H1 (cell line): ENCODE measurements around the gene SLC26A1. TPM values are rescaled to one million over a fixed set of nuclear protein-coding genes. Genes with fewer than 3 reads are reported as not detected.

Experiments
- CTCF ChIA-PET: fragments of 300-600 bp; sonication (Branson Sonifier 250); formaldehyde crosslinking; loops from one replicate; lab custom pipeline; 2021; ENCODE audit not compliant: partially characterized antibody; lab: Charles Lee
- POLR2A ChIA-PET: fragments of 300-600 bp; sonication (Branson Sonifier 250); formaldehyde crosslinking; loops from one replicate; lab custom pipeline; 2021; ENCODE audit warnings: inconsistent platforms; ENCODE audit not compliant: partially characterized antibody; lab: Charles Lee
- DNase-seq, 2 experiments: peaks; one replicate each; pipeline versions ENCODE4 v3.0.0 to v3.0.0-alpha.2; 2010 to 2022; ENCODE audit warnings: low spot score in 2 of 2, low read depth in 1 of 2, mixed read lengths in 1 of 2
- FAIRE-seq: peaks from 2 replicates; lab custom pipeline; 2011; peaks lifted over from hg19 to GRCh38; lab: Jason Lieb, UNC
- H2AFZ ChIP-seq: 2 replicates; pipeline ENCODE4 v1.8.1; 2012; ENCODE audit warnings: low read length, inconsistent platforms
- H2AK5ac ChIP-seq: 2 replicates; pipeline ENCODE4 v1.6.1; 2013; ENCODE audit warnings: low read depth, low read length
- H2BK120ac ChIP-seq: replicated peaks from 2 replicates; pipeline ENCODE3; 2013; ENCODE audit warnings: low read depth, low read length, inconsistent platforms
- H2BK12ac ChIP-seq: 2 replicates; pipeline ENCODE4 v1.6.1; 2013; ENCODE audit warnings: low read depth, low read length
- H2BK15ac ChIP-seq: 2 replicates; pipeline ENCODE4 v1.6.1; 2013; ENCODE audit warnings: low read length
- H2BK20ac ChIP-seq: 2 replicates; pipeline ENCODE4 v1.6.1; 2013; ENCODE audit warnings: low read length
- H2BK5ac ChIP-seq: 2 replicates; pipeline ENCODE4 v1.6.1; 2013; ENCODE audit warnings: low read depth, low read length
- H3K14ac ChIP-seq: 2 replicates; pipeline ENCODE4 v1.6.1; 2013; ENCODE audit warnings: inconsistent platforms; ENCODE audit not compliant: insufficient read length
- H3K18ac ChIP-seq: 2 replicates; pipeline ENCODE4 v1.6.1; 2013; ENCODE audit warnings: low read length; ENCODE audit errors: extremely low read depth
- H3K23ac ChIP-seq: 2 replicates; pipeline ENCODE4 v1.6.1; 2013; ENCODE audit warnings: inconsistent platforms; ENCODE audit not compliant: insufficient read length
- H3K23me2 ChIP-seq: 2 replicates; pipeline ENCODE4 v1.6.1; 2013; ENCODE audit warnings: low read depth, low read length
- H3K27ac ChIP-seq: 2 replicates; pipeline ENCODE4 v1.6.1; 2011; ENCODE audit warnings: low read depth, low read length, inconsistent platforms
- H3K27me3 ChIP-seq, 4 experiments: replicated peaks in 1 of 4; 1 replicate in 1 of 4; 2 replicates in 3 of 4; pipeline versions ENCODE4 v1.6.1 to v1.8.1; 2011 to 2013; ENCODE audit warnings: low read length in 3 of 4, mild to moderate bottlenecking in 3 of 4, inconsistent platforms in 2 of 4, mixed read lengths in 2 of 4, moderate library complexity in 1 of 4; ENCODE audit not compliant: control insufficient read depth in 3 of 4, insufficient read depth in 3 of 4; ENCODE audit errors: extremely low read depth in 1 of 4
- H3K36me3 ChIP-seq, 4 experiments: 2 replicates each; pipeline versions ENCODE4 v1.6.1 to v1.8.1; 2011 to 2013; ENCODE audit warnings: mild to moderate bottlenecking in 4 of 4, low read length in 3 of 4, moderate library complexity in 2 of 4, control low read depth in 1 of 4, inconsistent platforms in 1 of 4; ENCODE audit not compliant: insufficient read depth in 4 of 4, control insufficient read depth in 2 of 4
- H3K4ac ChIP-seq: replicated peaks from 2 replicates; pipeline ENCODE3; 2013; ENCODE audit warnings: low read length, low read depth, mixed read lengths, inconsistent platforms; ENCODE audit not compliant: insufficient read length
- H3K4me1 ChIP-seq, 4 experiments: replicated peaks in 1 of 4; 1 replicate in 1 of 4; 2 replicates in 3 of 4; pipeline versions ENCODE4 v1.6.1 to v1.8.1; 2011 to 2013; ENCODE audit warnings: low read length in 3 of 4, inconsistent platforms in 2 of 4, mixed read lengths in 1 of 4; ENCODE audit not compliant: insufficient read depth in 4 of 4, control insufficient read depth in 3 of 4
- H3K4me2 ChIP-seq, 2 experiments: 2 replicates each; pipeline versions ENCODE4 v1.6.1 to v1.8.1; 2011 to 2013; ENCODE audit warnings: low read depth in 2 of 2, low read length in 2 of 2, control low read depth in 1 of 2, inconsistent platforms in 1 of 2, mild to moderate bottlenecking in 1 of 2; ENCODE audit not compliant: insufficient read depth in 1 of 2
- H3K4me3 ChIP-seq, 4 experiments: fragments of 200-600, 300-600 bp in 1 of 4; sonication (generic), shearing (Covaris generic), sonication (Bioruptor Twin) in 1 of 4; 2 replicates each; pipeline versions ENCODE4 v1.5.1 to v1.8.1; 2011 to 2016; ENCODE audit warnings: low read length in 4 of 4, low read depth in 3 of 4, control low read depth in 2 of 4, inconsistent platforms in 2 of 4, mild to moderate bottlenecking in 2 of 4, mixed read lengths in 1 of 4, moderate library complexity in 1 of 4; ENCODE audit not compliant: insufficient read depth in 2 of 4; ENCODE audit errors: extremely low read depth in 1 of 4
- H3K56ac ChIP-seq: replicated peaks from 2 replicates; pipeline ENCODE3; 2013; ENCODE audit warnings: low read depth, mild to moderate bottlenecking, mixed read lengths, low read length, inconsistent platforms; ENCODE audit not compliant: insufficient read length
- H3K79me1 ChIP-seq: 2 replicates; pipeline ENCODE4 v1.6.1; 2013; ENCODE audit warnings: low read depth, low read length, control low read depth
- H3K79me2 ChIP-seq, 2 experiments: 2 replicates each; pipeline versions ENCODE4 v1.6.1 to v1.8.1; 2012 to 2013; ENCODE audit warnings: low read length in 2 of 2, mild to moderate bottlenecking in 2 of 2, inconsistent platforms in 1 of 2; ENCODE audit not compliant: insufficient read depth in 2 of 2, control insufficient read depth in 1 of 2
- H3K9ac ChIP-seq, 4 experiments: replicated peaks in 1 of 4; 1 replicate in 1 of 4; 2 replicates in 3 of 4; pipeline versions ENCODE4 v1.6.1 to v1.8.1; 2011 to 2013; ENCODE audit warnings: low read depth in 3 of 4, low read length in 3 of 4, control low read depth in 2 of 4, mild to moderate bottlenecking in 2 of 4, moderate library complexity in 2 of 4, inconsistent platforms in 1 of 4; ENCODE audit errors: extremely low read depth in 1 of 4
- H3K9me3 ChIP-seq, 2 experiments: 2 replicates each; pipeline versions ENCODE4 v1.6.1 to v1.8.1; 2012 to 2013; ENCODE audit warnings: mild to moderate bottlenecking in 2 of 2, moderate library complexity in 2 of 2, control low read depth in 1 of 2, inconsistent platforms in 1 of 2, low read depth in 1 of 2, low read length in 1 of 2, mixed read lengths in 1 of 2; ENCODE audit not compliant: insufficient read depth in 2 of 2
- H4K20me1 ChIP-seq, 2 experiments: replicated peaks in 1 of 2; 2 replicates each; pipeline versions ENCODE3 to v1.8.1; 2011 to 2013; ENCODE audit warnings: inconsistent platforms in 2 of 2, low read length in 2 of 2, mild to moderate bottlenecking in 1 of 2; ENCODE audit not compliant: insufficient read depth in 2 of 2, control insufficient read depth in 1 of 2
- H4K5ac ChIP-seq: 2 replicates; pipeline ENCODE4 v1.6.1; 2013; ENCODE audit warnings: low read length, low read depth, mixed read lengths, inconsistent platforms; ENCODE audit not compliant: insufficient read length
- H4K8ac ChIP-seq: 2 replicates; pipeline ENCODE4 v1.8.0; 2013; ENCODE audit warnings: mild to moderate bottlenecking, moderate library complexity, low read length, inconsistent platforms; ENCODE audit not compliant: insufficient read depth; ENCODE audit errors: extremely low read depth
- H4K91ac ChIP-seq: replicated peaks from 2 replicates; pipeline ENCODE3; 2013; ENCODE audit warnings: low read length, mixed read lengths, inconsistent platforms; ENCODE audit not compliant: insufficient read length
- CHD1 ChIP-seq: IDR thresholded peaks from 2 replicates; pipeline ENCODE4 v1.6.1; 2012; ENCODE audit warnings: low read depth, low read length, improper control_type of control experiment
- CREB1 ChIP-seq: IDR thresholded peaks from 2 replicates; pipeline ENCODE4 v1.6.1; 2012; ENCODE audit warnings: inconsistent platforms
- EGR1 ChIP-seq: IDR thresholded peaks from 2 replicates; pipeline ENCODE4 v1.6.1; 2011; ENCODE audit warnings: low read depth, low read length, borderline replicate concordance
- EP300 ChIP-seq, 2 experiments: IDR thresholded peaks; 1 replicate in 1 of 2; 2 replicates in 1 of 2; pipeline ENCODE4 v1.6.1; 2011 to 2012; ENCODE audit warnings: low read depth in 2 of 2, low read length in 2 of 2, mild to moderate bottlenecking in 2 of 2, borderline replicate concordance in 1 of 2, inconsistent platforms in 1 of 2, moderate library complexity in 1 of 2
- GTF2F1 ChIP-seq: IDR thresholded peaks from 2 replicates; pipeline ENCODE4 v1.6.1; 2012; ENCODE audit warnings: low read depth, low read length, improper control_type of control experiment, borderline replicate concordance
- HDAC2 ChIP-seq, 2 experiments: fragments of 300-600 bp in 1 of 2; sonication (generic) in 1 of 2; IDR thresholded peaks; 2 replicates each; pipeline ENCODE4 v1.6.1; 2011 to 2012; ENCODE audit warnings: low read depth in 2 of 2, low read length in 2 of 2, mild to moderate bottlenecking in 2 of 2, moderate library complexity in 2 of 2, borderline replicate concordance in 1 of 2, inconsistent platforms in 1 of 2
- JUN ChIP-seq: IDR thresholded peaks from 2 replicates; pipeline ENCODE4 v1.6.1; 2011; ENCODE audit warnings: low read depth, mild to moderate bottlenecking, improper control_type of control experiment, low read length
- KDM4A ChIP-seq: IDR thresholded peaks from one replicate; pipeline ENCODE4 v1.7.1; 2012; ENCODE audit warnings: low read depth, mild to moderate bottlenecking, moderate library complexity, low read length, inconsistent platforms; ENCODE audit not compliant: severe bottlenecking
- KDM5A ChIP-seq: fragments of 200-600 bp; IDR thresholded peaks from 2 replicates; pipeline ENCODE4 v1.7.1; 2012; ENCODE audit warnings: mild to moderate bottlenecking, low read length, inconsistent platforms, mixed read lengths
- MAFK ChIP-seq: IDR thresholded peaks from 2 replicates; pipeline ENCODE4 v1.6.1; 2012; ENCODE audit warnings: low read depth, mild to moderate bottlenecking, improper control_type of control experiment, low read length
- RFX5 ChIP-seq: IDR thresholded peaks from 2 replicates; pipeline ENCODE4 v1.6.1; 2011; ENCODE audit warnings: low read depth, low read length, improper control_type of control experiment, borderline replicate concordance
- SUZ12 ChIP-seq: fragments of 200-600 bp; sonication (generic); IDR thresholded peaks from 2 replicates; pipeline ENCODE4 v1.6.1; 2012; ENCODE audit warnings: mild to moderate bottlenecking, inconsistent platforms, low read length, moderate library complexity, mixed read lengths
- TEAD4 ChIP-seq: IDR thresholded peaks from 2 replicates; pipeline ENCODE4 v1.6.1; 2012; ENCODE audit warnings: low read depth, low read length, inconsistent platforms, mixed read lengths
- WGBS, 2 experiments: shearing (Covaris generic) in 1 of 2; methylation state at CpG; one replicate each; pipeline versions ENCODE4 v1.1.6 to v1.1.7; 2013 to 2015; ENCODE audit warnings: low lambda C conversion rate in 2 of 2, mixed read lengths in 2 of 2, inconsistent platforms in 1 of 2, low coverage in 1 of 2, missing lambda C conversion rate in 1 of 2; ENCODE audit not compliant: insufficient replicate concordance in 2 of 2, insufficient coverage in 1 of 2, insufficient read length in 1 of 2; ENCODE audit errors: extremely low coverage in 1 of 2, missing lambda C conversion rate in 1 of 2; 5-methylcytosine and 5-hydroxymethylcytosine counted together
- polyA plus RNA-seq, 7 experiments: library from polyadenylated mRNA; depleted of rRNA in 3 of 7; stranded (reverse) in 5 of 7; unstranded in 2 of 7; fragments of >200 nt in 5 of 7; fragments of 200-250 nt in 2 of 7; gene quantifications; 1 replicate in 5 of 7; 2 replicates in 1 of 7; 4 replicates in 1 of 7; pipeline versions ENCODE4 v1.2.1 to v1.2.3, GENCODE V29; 2011 to 2013; ENCODE audit warnings: missing spikeins in 2 of 7, mixed read lengths in 2 of 7
- total RNA-seq: library from RNA; stranded (reverse); fragmentation: NEBNext Ultra II Directional; extraction: Animal tissue kit (Norgen Biotek cat#: 25700); gene quantifications from 2 replicates; pipeline ENCODE4 v1.2.1, GENCODE V29; 2021

The SLC26A1 gene
- total and polyA plus RNA-seq, 2 of the 8 experiments (the other 6 are each of a cell fraction or from before 2014, with no cell fraction given): 0.11 TPM; not detected in 1

DNA sequence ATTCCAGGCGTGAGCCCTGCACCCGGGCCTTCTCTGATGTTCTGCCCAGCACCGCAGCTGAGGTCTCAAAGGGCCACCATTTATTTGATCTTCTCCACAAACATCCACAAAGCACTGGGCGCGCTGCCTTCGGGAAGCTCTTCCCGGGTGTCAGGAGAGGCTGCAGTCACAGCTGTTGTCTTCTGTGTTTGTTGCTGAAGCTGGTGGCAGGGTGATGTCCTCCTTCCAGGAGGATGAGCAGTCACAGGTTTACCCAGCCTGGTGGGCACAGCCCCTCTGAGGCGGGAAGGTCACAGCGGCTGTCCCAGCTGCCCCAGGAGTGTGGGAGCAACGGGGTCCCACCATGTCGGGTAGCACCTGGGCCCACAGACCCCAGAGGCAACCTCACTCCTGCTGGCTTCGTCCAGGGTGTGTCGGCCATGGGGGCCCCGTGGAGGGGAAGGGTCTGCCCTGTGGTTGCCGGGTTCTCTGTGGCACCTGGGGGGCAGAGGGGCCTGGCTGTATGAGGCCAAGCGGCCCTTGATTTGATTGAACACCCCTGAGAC lies 45.8 kb upstream of the SLC26A1 start:
- Histone ChIP-seq H3K18ac (peak overlapping the region; percentile 60; the same call in 1 of the 2 replicates), H4K5ac (no peak overlapping the region), H4K8ac (0 out of 2 replicates have a peak overlapping the region, but pooled peaks have one; percentile 41), H4K20me1 (peaks cover 0 to 2% of the 10 kb centered on the region in 2 experiments), H3K4me2 (no peak overlapping the region), H3K23ac (no peak overlapping the region), H3K9ac (no peak overlapping the region), H3K36me3 (no peaks in the 10 kb centered on the region), H4K91ac (no peak overlapping the region), H2AFZ (no peak overlapping the region), H3K27me3 (peaks cover 0 to 5% (median 0%) of the 10 kb centered on the region in 4 experiments; a peak in 2 of 7 replicates), H2BK20ac (no peak overlapping the region), H3K9me3 (no peaks in the 10 kb centered on the region), H3K79me1 (no peaks in the 10 kb centered on the region), H3K4me3 (no peak overlapping the region), H2AK5ac (no peak overlapping the region), H2BK15ac (no peak overlapping the region), H3K14ac (no peak overlapping the region), H3K27ac (no peak overlapping the region), H3K79me2 (no peaks in the 10 kb centered on the region), H3K56ac (no peak overlapping the region), H2BK12ac (0 out of 2 replicates have a peak overlapping the region, but pooled peaks have one; percentile 4), H3K4ac (no peak overlapping the region), H2BK5ac (no peak overlapping the region), H2BK120ac (no peak overlapping the region), H3K23me2 (peaks cover 14% of the 10 kb centered on the region), H3K4me1 (peaks cover 0 to 25% (median 12%) of the 10 kb centered on the region in 4 experiments; a peak in 6 of 7 replicates)
- WGBS, 2 experiments: 94% methylated on average over 16 of the region's 16 CpGs; no CpG with 5 or more reads in 1 of the 2 experiments
- POLR2A ChIA-PET: no interaction called here
- CTCF ChIA-PET: interaction anchor here (0.6 to 1.1 kb wide), 3 partner anchors 9 to 298 kb away, joined by 3 to 4 read pairs (median 3); no protein-coding TSS in a partner anchor
- DNase-seq (no peak), FAIRE-seq (no peak)
- TF ChIP-seq JUN (no peak), HDAC2 (IDR thresholded peaks at IDR 0.05; ENCODE audit: borderline replicate concordance in 1 of 2, low read depth in 2 of 2, low read length in 2 of 2) (no peak), EP300 (IDR thresholded peaks at IDR 0.05; ENCODE audit: borderline replicate concordance in 1 of 2, low read depth in 2 of 2, low read length in 2 of 2) (no peak), GTF2F1 (no peak), KDM4A (no peak), CHD1 (no peak), SUZ12 (no peak), MAFK (no peak), RFX5 (no peak), EGR1 (no peak), TEAD4 (no peak), KDM5A (no peak), CREB1 (no peak)
